ENCODE results near the gene CBFA2T3. TPM values are rescaled to one million over a fixed set of nuclear protein-coding genes. Genes with fewer than 3 reads are reported as not detected.

Gene CBFA2T3
- total and polyA plus RNA-seq, 2 of the 8 experiments (the other 6 are each of a cell fraction or from before 2014, with no cell fraction given) = 0.51 to 1.3 TPM

DNA sequence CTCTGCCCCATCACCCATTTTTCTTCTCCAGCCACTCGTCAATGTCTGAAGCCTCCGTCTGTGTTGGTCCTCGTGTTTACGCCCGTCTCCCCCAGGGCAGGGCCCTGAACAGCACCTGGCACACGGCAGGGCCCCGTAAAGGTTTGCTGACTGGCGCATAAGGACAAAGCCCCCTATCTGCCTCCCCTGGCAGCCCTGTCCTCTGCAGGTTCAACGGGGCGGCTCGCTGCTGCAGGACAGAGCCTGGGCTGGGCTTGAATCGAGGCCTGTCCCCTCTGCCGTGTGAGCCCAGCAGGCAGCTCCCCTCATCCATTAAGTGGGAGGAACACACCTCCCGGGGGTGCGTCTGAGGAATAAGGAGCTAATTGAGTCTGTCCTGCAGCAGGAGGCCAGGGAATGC lies 64.5 kb downstream of the CBFA2T3 start (continued):
- TF ChIP-seq CHD1 (IDR thresholded peaks at IDR 0.05; ENCODE audit: low read depth, low read length) = no peak
- TF ChIP-seq TAF7 (optimal IDR thresholded peaks at IDR 0.05; ENCODE audit: borderline replicate concordance, low read depth, low read length) = no peak
- TF ChIP-seq RNF2 (IDR thresholded peaks at IDR 0.05; ENCODE audit: borderline replicate concordance, low read depth, low read length, missing control alignments, poor library complexity, severe bottlenecking) = no peak
- no peak for TF ChIP-seq CBX8 (IDR thresholded peaks at IDR 0.05; ENCODE audit: borderline replicate concordance, low read depth, low read length)
